BJ (cell line): Measurements from ENCODE around the gene ABCA13. TPM values are rescaled to one million over a fixed set of nuclear protein-coding genes. Genes with fewer than 3 reads are reported as not detected.

ENCODE experiments used
- CTCF ChIA-PET: fragments of 350-600 bp; formaldehyde crosslinking; extraction: SDS; loops from one replicate; lab custom pipeline; 2021; ENCODE audit warnings: antibody characterized with exemption, inconsistent platforms; lab: Yijun Ruan, JAX
- POLR2A ChIA-PET: fragments of 300-600 bp; sonication (Branson Sonifier 250); formaldehyde crosslinking; extraction: SDS; loops from one replicate; lab custom pipeline; 2021; ENCODE audit warnings: antibody characterized with exemption; lab: Charles Lee
- DNase-seq: peaks from one replicate; pipeline ENCODE4 v3.0.0-alpha.2; 2011; ENCODE audit warnings: low read depth
- H3K27me3 ChIP-seq: 2 replicates; pipeline ENCODE4 v1.6.0; 2011; ENCODE audit warnings: low read length; ENCODE audit not compliant: control insufficient read depth, insufficient read depth
- H3K36me3 ChIP-seq: 2 replicates; pipeline ENCODE4 v1.5.1; 2011; ENCODE audit warnings: low read length; ENCODE audit not compliant: control insufficient read depth, insufficient read depth
- H3K4me3 ChIP-seq: 2 replicates; pipeline ENCODE4 v1.5.1; 2011; ENCODE audit warnings: low read depth, mild to moderate bottlenecking, control low read depth, low read length
- polyA plus RNA-seq: library from polyadenylated mRNA; depleted of rRNA; stranded (reverse); fragments of >200 nt; gene quantifications from 2 replicates; pipeline ENCODE4 v1.2.3, GENCODE V29; 2011
- TF ChIP-seq, protein P1 (sequence below): IDR thresholded peaks from 2 replicates; pipeline ENCODE4 v1.5.1; 2011; ENCODE audit warnings: low read depth, mild to moderate bottlenecking, control low read depth, inconsistent platforms, low read length, moderate library complexity; ENCODE audit not compliant: insufficient read depth

Gene ABCA13
- polyA plus RNA-seq, 1 experiment, result 0.15 TPM

DNA sequence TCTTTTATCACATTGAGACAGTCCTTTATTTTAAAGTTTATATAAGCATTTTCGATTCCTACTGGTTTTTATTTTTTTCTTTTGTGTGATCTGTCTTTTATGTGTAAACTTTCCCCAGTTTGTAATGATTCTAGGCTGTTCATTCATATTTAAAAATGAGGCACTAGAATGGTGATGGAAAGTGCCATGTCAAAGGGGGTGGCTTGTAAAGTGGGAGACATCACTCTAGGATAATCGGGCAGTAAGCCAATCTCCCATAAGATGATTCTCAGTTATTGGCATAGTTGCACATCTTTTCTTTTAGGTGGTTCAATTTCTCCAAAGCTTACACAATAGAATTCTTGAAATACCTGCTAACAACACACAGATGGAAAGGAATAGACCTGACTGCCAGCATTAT lies 90.4 kb downstream of the ABCA13 start:
- Histone ChIP-seq H3K4me3 (no peak overlapping the region), H3K36me3 (no peaks in the 10 kb centered on the region), H3K27me3 (no peaks in the 10 kb centered on the region; the same call in 1 of the 2 replicates)
- no peak for DNase-seq
- POLR2A ChIA-PET, result no interaction called here
- CTCF ChIA-PET, result no interaction called here
- TF ChIP-seq, protein P1, sequence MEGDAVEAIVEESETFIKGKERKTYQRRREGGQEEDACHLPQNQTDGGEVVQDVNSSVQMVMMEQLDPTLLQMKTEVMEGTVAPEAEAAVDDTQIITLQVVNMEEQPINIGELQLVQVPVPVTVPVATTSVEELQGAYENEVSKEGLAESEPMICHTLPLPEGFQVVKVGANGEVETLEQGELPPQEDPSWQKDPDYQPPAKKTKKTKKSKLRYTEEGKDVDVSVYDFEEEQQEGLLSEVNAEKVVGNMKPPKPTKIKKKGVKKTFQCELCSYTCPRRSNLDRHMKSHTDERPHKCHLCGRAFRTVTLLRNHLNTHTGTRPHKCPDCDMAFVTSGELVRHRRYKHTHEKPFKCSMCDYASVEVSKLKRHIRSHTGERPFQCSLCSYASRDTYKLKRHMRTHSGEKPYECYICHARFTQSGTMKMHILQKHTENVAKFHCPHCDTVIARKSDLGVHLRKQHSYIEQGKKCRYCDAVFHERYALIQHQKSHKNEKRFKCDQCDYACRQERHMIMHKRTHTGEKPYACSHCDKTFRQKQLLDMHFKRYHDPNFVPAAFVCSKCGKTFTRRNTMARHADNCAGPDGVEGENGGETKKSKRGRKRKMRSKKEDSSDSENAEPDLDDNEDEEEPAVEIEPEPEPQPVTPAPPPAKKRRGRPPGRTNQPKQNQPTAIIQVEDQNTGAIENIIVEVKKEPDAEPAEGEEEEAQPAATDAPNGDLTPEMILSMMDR, result no peak

DNA sequence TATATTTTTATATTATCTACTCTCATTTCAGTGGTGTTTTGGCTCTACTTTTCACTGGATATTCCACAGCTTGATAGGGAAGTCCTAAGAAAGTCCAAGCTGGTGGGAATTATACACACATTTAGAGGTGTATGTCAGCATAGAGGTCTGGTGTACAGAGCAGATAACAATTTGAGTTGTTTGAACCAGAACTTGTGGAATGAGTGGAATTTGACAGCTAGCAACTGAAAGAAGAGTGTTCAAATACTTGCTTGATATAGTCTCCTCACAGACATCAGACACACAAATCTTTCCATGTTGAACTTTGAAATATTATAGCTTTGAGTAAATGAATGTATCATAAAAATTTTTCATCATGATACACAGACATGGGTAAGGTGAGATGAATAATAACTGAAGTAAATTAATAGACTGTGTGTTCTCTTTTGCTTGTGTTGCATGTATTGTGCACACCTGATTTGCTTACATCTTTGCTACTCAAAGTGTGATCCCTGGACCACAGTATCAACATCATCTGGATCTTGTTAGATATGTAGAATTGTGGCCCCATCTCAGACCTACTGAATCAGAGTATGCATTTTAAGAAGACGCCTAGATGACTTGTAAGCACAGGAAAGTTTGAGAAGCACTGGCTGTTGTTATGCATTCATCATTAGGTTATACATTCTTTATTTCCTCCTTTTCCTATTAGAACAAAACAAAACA lies 91.5 kb downstream of the ABCA13 start:
- H3K27me3 ChIP-seq, result no peaks in the 10 kb centered on the region
- no peak for DNase-seq
- H3K36me3 ChIP-seq, result no peaks in the 10 kb centered on the region
- TF ChIP-seq, protein P1, result no peak
- POLR2A ChIA-PET, result no interaction called here
- no peak overlapping the region for H3K4me3 ChIP-seq
- CTCF ChIA-PET, result interaction anchor here (2.0 kb wide), 1 partner anchor 20 kb away, joined by 4 read pairs; no protein-coding TSS in a partner anchor

DNA sequence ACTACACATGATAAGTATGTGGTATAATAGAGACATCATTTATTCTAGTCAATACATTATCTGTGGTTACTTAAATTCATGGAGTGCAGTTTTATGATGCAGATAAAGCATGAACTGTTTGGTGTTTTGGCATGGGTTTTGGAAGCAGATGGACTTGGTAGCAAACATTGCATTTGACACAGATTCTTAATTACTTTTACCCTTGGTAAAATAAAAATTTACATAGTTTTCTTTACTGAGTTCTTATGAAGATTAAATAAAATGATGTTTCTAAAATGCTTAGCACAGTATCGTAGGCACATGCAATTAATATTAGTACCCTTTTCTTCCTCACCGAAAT lies 92.0 kb downstream of the ABCA13 start:
- ChIA-PET CTCF (interaction anchor here (2.0 kb wide), 1 partner anchor 21 kb away, joined by 4 read pairs; no protein-coding TSS in a partner anchor), POLR2A (no interaction called here)
- TF ChIP-seq, protein P1, result no peak
- Histone ChIP-seq H3K27me3 (no peaks in the 10 kb centered on the region), H3K4me3 (no peak overlapping the region), H3K36me3 (no peaks in the 10 kb centered on the region)
- no peak for DNase-seq

DNA sequence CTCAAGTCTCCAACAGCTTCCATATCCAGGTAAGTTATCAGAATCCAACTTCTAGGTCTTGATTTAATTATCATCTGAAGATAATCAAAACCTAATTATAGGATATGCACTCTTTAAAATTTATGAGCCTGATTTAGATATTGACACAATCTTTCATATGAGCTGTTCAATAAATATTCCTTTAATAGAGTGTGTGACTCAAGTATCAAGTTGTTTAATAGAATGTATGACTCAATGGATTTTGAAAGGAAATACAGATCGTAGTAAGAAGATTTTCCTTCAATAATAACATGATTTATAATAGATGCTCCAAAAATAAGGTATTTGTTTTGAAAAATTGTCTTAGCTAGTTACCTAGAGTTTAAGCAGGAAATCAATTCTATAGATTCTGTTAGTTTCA lies 97.8 kb downstream of the ABCA13 start:
- no peak for DNase-seq
- CTCF ChIA-PET, result no interaction called here
- POLR2A ChIA-PET, result interaction anchor here (0.7 kb wide), 1 partner anchor 9 kb away, joined by 3 read pairs; no protein-coding TSS in a partner anchor
- H3K36me3 ChIP-seq, result no peaks in the 10 kb centered on the region
- H3K4me3 ChIP-seq, result no peak overlapping the region
- H3K27me3 ChIP-seq, result no peaks in the 10 kb centered on the region
- TF ChIP-seq, protein P1, result no peak

DNA sequence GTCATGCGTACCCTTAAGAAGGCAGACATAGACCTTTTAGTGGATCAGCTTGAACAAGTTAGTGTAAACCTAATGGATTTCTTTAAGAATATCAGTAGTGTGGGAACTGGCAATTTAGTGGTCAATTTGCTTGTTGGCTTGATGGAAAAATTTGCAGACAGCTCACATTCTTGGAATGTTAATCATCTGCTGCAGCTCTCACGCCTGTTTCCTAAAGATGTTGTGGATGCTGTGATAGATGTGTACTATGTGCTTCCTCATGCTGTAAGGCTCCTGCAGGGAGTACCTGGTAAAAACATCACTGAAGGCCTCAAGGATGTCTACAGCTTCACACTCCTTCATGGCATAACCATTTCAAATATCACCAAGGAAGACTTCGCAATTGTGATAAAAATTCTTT lies 103.4 kb downstream of the ABCA13 start:
- H3K36me3 ChIP-seq, result no peaks in the 10 kb centered on the region
- ChIA-PET CTCF (interaction anchor here (0.7 to 1.3 kb wide), 2 partner anchors 16 to 24 kb away, joined by 3 to 4 read pairs; no protein-coding TSS in a partner anchor), POLR2A (no interaction called here)
- no peaks in the 10 kb centered on the region for H3K27me3 ChIP-seq
- TF ChIP-seq, protein P1, result no peak
- no peak for DNase-seq
- H3K4me3 ChIP-seq, result no peak overlapping the region
